Testis (tissue), 2 donors: ENCODE data around the gene YTHDF1.

Source experiments
- CTCF ChIP-seq, 3 experiments: fragments of 450-650 bp in 2 of 3; fragments of 200-600 bp in 1 of 3; sonication (generic) in 1 of 3; IDR thresholded peaks; one replicate each; pipeline ENCODE4 v1.5.1; 2016 to 2019; ENCODE audit warnings: antibody characterized with exemption in 3 of 3, mild to moderate bottlenecking in 2 of 3, moderate library complexity in 1 of 3
- POLR2A ChIP-seq: fragments of 450-650 bp; IDR thresholded peaks from one replicate; pipeline ENCODE4 v1.6.1; 2017; ENCODE audit warnings: antibody characterized with exemption, mild to moderate bottlenecking, moderate library complexity

DNA sequence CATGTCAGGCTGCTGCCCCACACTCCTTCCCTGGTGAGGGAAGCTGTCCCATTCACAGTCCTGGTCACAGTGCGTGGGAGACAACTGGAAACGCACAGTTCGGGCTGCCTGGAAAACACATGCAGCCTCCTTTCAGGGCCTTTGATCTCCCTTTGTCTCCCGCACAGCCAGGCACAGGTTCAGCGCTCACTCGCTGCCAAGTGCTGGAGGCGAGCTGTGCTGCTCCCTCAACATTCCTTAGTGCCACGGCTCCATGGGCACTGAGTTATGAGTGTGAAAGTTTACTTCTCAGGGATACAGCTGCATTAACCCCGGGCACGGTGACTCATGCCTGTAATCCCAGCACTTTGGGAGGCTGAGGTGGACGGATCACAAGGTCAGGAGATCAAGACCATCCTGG is 9.1 kb downstream of the YTHDF1 start:
- TF ChIP-seq POLR2A = no peak
- no peak for TF ChIP-seq CTCF (IDR thresholded peaks at IDR 0.05)
